NT2/D1 (cell line): ENCODE measurements around the gene SPA17.

Experiments used
- DNase-seq: peaks from one replicate; pipeline ENCODE4 v3.0.0-alpha.2; 2011; ENCODE audit warnings: low read depth, low spot score
- H3K27me3 ChIP-seq: 2 replicates; pipeline ENCODE4 v1.6.0; 2011; ENCODE audit warnings: mild to moderate bottlenecking; ENCODE audit not compliant: insufficient read length, insufficient read depth
- H3K36me3 ChIP-seq: 2 replicates; pipeline ENCODE4 v1.6.1; 2011; ENCODE audit warnings: mild to moderate bottlenecking, low read length, mixed read lengths; ENCODE audit not compliant: insufficient read depth, insufficient read length
- H3K4me1 ChIP-seq: 2 replicates; pipeline ENCODE4 v1.5.1; 2011; ENCODE audit not compliant: insufficient read depth, insufficient read length
- H3K4me3 ChIP-seq: 2 replicates; pipeline ENCODE4 v1.5.1; 2011; ENCODE audit warnings: low read depth; ENCODE audit not compliant: insufficient read length
- H3K9ac ChIP-seq: 2 replicates; pipeline ENCODE4 v1.6.0; 2011; ENCODE audit warnings: low read depth; ENCODE audit not compliant: insufficient read length
- H3K9me3 ChIP-seq: 2 replicates; pipeline ENCODE4 v1.5.1; 2011; ENCODE audit warnings: mild to moderate bottlenecking, low read length; ENCODE audit not compliant: insufficient read depth
- SUZ12 ChIP-seq: IDR thresholded peaks from 2 replicates; pipeline ENCODE4 v1.6.1; 2011; ENCODE audit not compliant: insufficient read length, insufficient read depth; ENCODE audit errors: extremely low read depth
- YY1 ChIP-seq: IDR thresholded peaks from 2 replicates; pipeline ENCODE4 v1.6.1; 2011; ENCODE audit not compliant: insufficient read length, insufficient read depth
- ZNF274 ChIP-seq: IDR thresholded peaks from 2 replicates; pipeline ENCODE4 v1.6.1; 2011; ENCODE audit warnings: mild to moderate bottlenecking, low read depth, low read length

SPA17 gene

GRCh38 chr11:124648610-124649009, 25.1 kb upstream of the SPA17 start:
- TF ChIP-seq SUZ12, result no peak
- TF ChIP-seq ZNF274, result no peak
- TF ChIP-seq YY1, result no peak
- H3K4me3 ChIP-seq, result no peak overlapping the region

GRCh38 chr11:124656774-124657630, 16.7 kb upstream of the SPA17 start:
- Histone ChIP-seq H3K27me3 (no peaks in the 10 kb centered on the region), H3K36me3 (no peaks in the 10 kb centered on the region), H3K4me1 (peaks cover 2% of the 10 kb centered on the region), H3K9ac (no peak overlapping the region), H3K9me3 (no peaks in the 10 kb centered on the region), H3K4me3 (no peak overlapping the region)
- DNase-seq, result no peak
- TF ChIP-seq YY1, result no peak
- TF ChIP-seq ZNF274, result no peak
- TF ChIP-seq SUZ12, result no peak

More at GRCh38 chr11:124648610-124649009, 25.1 kb upstream of the SPA17 start:
- no peaks in the 10 kb centered on the region for H3K27me3 ChIP-seq
- no peaks in the 10 kb centered on the region for H3K9me3 ChIP-seq
- no peak overlapping the region for H3K9ac ChIP-seq
- H3K4me1 ChIP-seq, result no peaks in the 10 kb centered on the region
- DNase-seq, result no peak
- H3K36me3 ChIP-seq, result no peaks in the 10 kb centered on the region

GRCh38 chr11:124657904-124658303, 15.8 kb upstream of the SPA17 start:
- Histone ChIP-seq H3K4me1 (peaks cover 2% of the 10 kb centered on the region), H3K9ac (no peak overlapping the region)
- TF ChIP-seq YY1 (no peak), ZNF274 (no peak), SUZ12 (no peak)

GRCh38 chr11:124658501-124658900, 15.2 kb upstream of the SPA17 start:
- no peaks in the 10 kb centered on the region for H3K27me3 ChIP-seq
- no peaks in the 10 kb centered on the region for H3K9me3 ChIP-seq
- no peak overlapping the region for H3K4me3 ChIP-seq
- DNase-seq, result no peak
- TF ChIP-seq SUZ12, result no peak
- no peak for TF ChIP-seq YY1
- TF ChIP-seq ZNF274, result no peak
- H3K4me1 ChIP-seq, result peaks cover 2% of the 10 kb centered on the region
- no peaks in the 10 kb centered on the region for H3K36me3 ChIP-seq
- H3K9ac ChIP-seq, result no peak overlapping the region

More at GRCh38 chr11:124657904-124658303, 15.8 kb upstream of the SPA17 start:
- Histone ChIP-seq H3K4me3 (no peak overlapping the region), H3K36me3 (no peaks in the 10 kb centered on the region), H3K27me3 (no peaks in the 10 kb centered on the region), H3K9me3 (no peaks in the 10 kb centered on the region)
- DNase-seq, result no peak

- Histone ChIP-seq H3K4me3 (no peak overlapping the region), H3K9me3 (no peaks in the 10 kb centered on the region), H3K9ac (no peak overlapping the region), H3K4me1 (peaks cover 2% of the 10 kb centered on the region), H3K27me3 (no peaks in the 10 kb centered on the region), H3K36me3 (no peaks in the 10 kb centered on the region)
- no peak for DNase-seq
- TF ChIP-seq SUZ12 (no peak), YY1 (no peak), ZNF274 (no peak)
These were observed 14.7 kb upstream of the SPA17 start for GRCh38 chr11:124658986-124659385.

GRCh38 chr11:124661553-124661952, 12.2 kb upstream of the SPA17 start:
- Histone ChIP-seq H3K4me3 (no peak overlapping the region), H3K9me3 (no peaks in the 10 kb centered on the region), H3K36me3 (no peaks in the 10 kb centered on the region), H3K4me1 (peaks cover 2% of the 10 kb centered on the region), H3K9ac (no peak overlapping the region), H3K27me3 (no peaks in the 10 kb centered on the region)
- DNase-seq, result no peak
- TF ChIP-seq ZNF274 (no peak), SUZ12 (no peak), YY1 (no peak)

GRCh38 chr11:124662106-124662505, 11.6 kb upstream of the SPA17 start:
- Histone ChIP-seq H3K4me1 (no peaks in the 10 kb centered on the region), H3K4me3 (no peak overlapping the region), H3K27me3 (no peaks in the 10 kb centered on the region), H3K36me3 (no peaks in the 10 kb centered on the region), H3K9me3 (no peaks in the 10 kb centered on the region), H3K9ac (no peak overlapping the region)
- no peak for DNase-seq
- TF ChIP-seq ZNF274 (no peak), SUZ12 (no peak), YY1 (no peak)
